ENCODE results near the gene STK39.

The STK39 gene

DNA sequence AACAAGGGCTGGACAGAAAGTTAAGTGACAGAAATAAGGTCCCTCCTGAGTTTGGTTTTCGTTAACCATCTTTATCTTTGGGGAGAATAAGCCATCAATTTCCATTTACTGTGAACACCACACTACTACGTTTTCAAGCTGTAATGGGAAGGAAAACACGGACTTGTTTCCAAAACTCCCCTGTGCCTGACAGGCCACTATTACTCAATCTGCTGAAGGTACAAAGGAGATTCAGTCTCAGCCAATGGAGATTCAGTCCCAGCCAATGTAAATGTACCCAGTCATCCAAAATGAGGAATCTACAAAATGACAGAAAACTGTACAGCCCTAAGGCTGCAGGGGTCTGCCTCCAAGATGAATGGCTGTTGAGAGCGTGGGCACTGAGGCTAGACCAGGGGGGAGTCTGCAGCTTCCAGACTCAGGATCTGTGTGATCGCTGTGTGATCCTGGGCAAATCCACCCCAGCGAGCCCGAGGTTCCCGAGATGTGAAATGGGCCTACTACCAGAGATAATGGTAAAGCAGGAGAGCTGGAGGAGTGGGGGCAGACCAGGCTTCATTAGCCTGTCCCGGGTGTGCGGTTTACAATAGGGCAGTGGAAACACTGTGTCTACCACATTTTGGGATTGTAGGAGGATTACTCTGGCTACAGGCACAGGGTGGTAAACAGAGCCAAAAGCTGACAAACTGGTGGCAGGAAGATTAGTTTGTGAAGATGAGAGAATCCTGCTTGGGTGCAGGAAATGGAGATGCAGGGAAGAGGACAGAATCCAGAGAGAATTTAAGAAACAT is 284.8 kb downstream of the STK39 start:
- Histone ChIP-seq H3K4me3 (ENCODE audit: low read depth, low read length) (no peak overlapping the region), H3K4me1 (no peaks in the 10 kb centered on the region), H3K4me2 (ENCODE audit: low read length) (no peak overlapping the region), H3K36me3 (ENCODE audit: control insufficient read depth, insufficient read depth, low read length) (no peaks in the 10 kb centered on the region), H3K9me3 (ENCODE audit: control insufficient read depth, low read length) (no peaks in the 10 kb centered on the region), H3K9ac (no peak overlapping the region), H3K27ac (no peak overlapping the region), H2AFZ (no peak overlapping the region), H3K27me3 (ENCODE audit: control insufficient read depth, insufficient read depth, low read length) (no peaks in the 10 kb centered on the region), H3K79me2 (no peaks in the 10 kb centered on the region)
- TF ChIP-seq, protein P1, sequence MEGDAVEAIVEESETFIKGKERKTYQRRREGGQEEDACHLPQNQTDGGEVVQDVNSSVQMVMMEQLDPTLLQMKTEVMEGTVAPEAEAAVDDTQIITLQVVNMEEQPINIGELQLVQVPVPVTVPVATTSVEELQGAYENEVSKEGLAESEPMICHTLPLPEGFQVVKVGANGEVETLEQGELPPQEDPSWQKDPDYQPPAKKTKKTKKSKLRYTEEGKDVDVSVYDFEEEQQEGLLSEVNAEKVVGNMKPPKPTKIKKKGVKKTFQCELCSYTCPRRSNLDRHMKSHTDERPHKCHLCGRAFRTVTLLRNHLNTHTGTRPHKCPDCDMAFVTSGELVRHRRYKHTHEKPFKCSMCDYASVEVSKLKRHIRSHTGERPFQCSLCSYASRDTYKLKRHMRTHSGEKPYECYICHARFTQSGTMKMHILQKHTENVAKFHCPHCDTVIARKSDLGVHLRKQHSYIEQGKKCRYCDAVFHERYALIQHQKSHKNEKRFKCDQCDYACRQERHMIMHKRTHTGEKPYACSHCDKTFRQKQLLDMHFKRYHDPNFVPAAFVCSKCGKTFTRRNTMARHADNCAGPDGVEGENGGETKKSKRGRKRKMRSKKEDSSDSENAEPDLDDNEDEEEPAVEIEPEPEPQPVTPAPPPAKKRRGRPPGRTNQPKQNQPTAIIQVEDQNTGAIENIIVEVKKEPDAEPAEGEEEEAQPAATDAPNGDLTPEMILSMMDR (IDR thresholded peaks at IDR 0.05) = no peak

GRCh38 chr2:167961536-167962048 is 285.8 kb downstream of the STK39 start:
- H3K9me3 ChIP-seq (ENCODE audit: control insufficient read depth, low read length) = no peaks in the 10 kb centered on the region
- no peaks in the 10 kb centered on the region for H3K27me3 ChIP-seq (ENCODE audit: control insufficient read depth, insufficient read depth, low read length)
- H3K4me2 ChIP-seq (ENCODE audit: low read length) = no peak overlapping the region
- H3K9ac ChIP-seq = no peak overlapping the region
- H2AFZ ChIP-seq = no peak overlapping the region
- H3K79me2 ChIP-seq = no peaks in the 10 kb centered on the region
- TF ChIP-seq, protein P1 (IDR thresholded peaks at IDR 0.05) = no peak
- H3K36me3 ChIP-seq (ENCODE audit: control insufficient read depth, insufficient read depth, low read length) = no peaks in the 10 kb centered on the region
- no peak overlapping the region for H3K4me3 ChIP-seq (ENCODE audit: low read depth, low read length)
- no peaks in the 10 kb centered on the region for H3K4me1 ChIP-seq
- no peak overlapping the region for H3K27ac ChIP-seq

DNA sequence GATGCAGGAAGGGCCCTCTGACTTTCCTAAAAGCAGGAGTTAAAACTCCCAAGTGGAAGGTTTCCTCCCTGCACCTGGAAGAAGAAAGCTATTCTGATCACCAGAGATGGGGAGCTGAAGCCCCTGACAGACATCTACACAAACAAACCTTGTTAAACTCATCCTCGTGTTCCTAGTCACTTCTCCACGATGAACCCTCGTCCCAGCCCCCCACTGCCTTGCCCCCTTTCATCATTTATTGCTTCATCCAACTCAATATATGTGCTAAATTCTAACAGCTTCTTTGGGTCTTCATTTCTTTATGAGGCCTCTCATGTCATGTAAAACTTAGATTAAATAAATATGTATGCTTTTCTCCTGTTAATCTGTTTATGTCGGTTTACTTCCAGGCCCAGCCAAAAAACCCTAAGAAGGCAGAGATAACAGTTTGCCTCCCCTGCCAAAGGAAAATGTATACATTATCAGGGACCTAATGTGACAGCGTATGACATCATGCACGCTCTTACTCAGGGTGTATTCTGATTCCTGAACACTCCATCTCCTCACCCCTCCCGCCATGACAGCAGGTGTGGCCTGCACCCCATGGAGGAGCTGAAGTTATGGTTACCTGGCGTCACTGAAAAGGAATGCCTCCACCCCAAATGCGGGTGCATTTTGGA is 287.2 kb downstream of the STK39 start:
- no peaks in the 10 kb centered on the region for H3K79me2 ChIP-seq
- no peak overlapping the region for H3K4me2 ChIP-seq (ENCODE audit: low read length)
- H3K27me3 ChIP-seq (ENCODE audit: control insufficient read depth, insufficient read depth, low read length) = no peaks in the 10 kb centered on the region
- no peak overlapping the region for H2AFZ ChIP-seq
- no peak overlapping the region for H3K4me3 ChIP-seq (ENCODE audit: low read depth, low read length)
- TF ChIP-seq, protein P1 (IDR thresholded peaks at IDR 0.05) = no peak
- H3K9me3 ChIP-seq (ENCODE audit: control insufficient read depth, low read length) = no peaks in the 10 kb centered on the region
- H3K36me3 ChIP-seq (ENCODE audit: control insufficient read depth, insufficient read depth, low read length) = no peaks in the 10 kb centered on the region
- no peak overlapping the region for H3K9ac ChIP-seq
- H3K4me1 ChIP-seq = no peaks in the 10 kb centered on the region
- H3K27ac ChIP-seq = no peak overlapping the region

GRCh38 chr2:167957662-167958061 is 289.7 kb downstream of the STK39 start:
- Histone ChIP-seq H3K4me2 (ENCODE audit: low read length) (no peak overlapping the region), H3K36me3 (ENCODE audit: control insufficient read depth, insufficient read depth, low read length) (no peaks in the 10 kb centered on the region), H3K9me3 (ENCODE audit: control insufficient read depth, low read length) (no peaks in the 10 kb centered on the region), H3K27ac (no peak overlapping the region), H2AFZ (no peak overlapping the region), H3K4me3 (ENCODE audit: low read depth, low read length) (no peak overlapping the region), H3K4me1 (no peaks in the 10 kb centered on the region), H3K27me3 (ENCODE audit: control insufficient read depth, insufficient read depth, low read length) (no peaks in the 10 kb centered on the region), H3K9ac (no peak overlapping the region), H3K79me2 (no peaks in the 10 kb centered on the region)
- TF ChIP-seq, protein P1 (IDR thresholded peaks at IDR 0.05) = no peak

Measured in parathyroid adenoma (tissue), 2 donors.